NT2/D1 (cell line): ENCODE data around the gene GPRC5A.

Source experiments
- YY1 ChIP-seq: IDR thresholded peaks from 2 replicates; pipeline ENCODE4 v1.6.1; 2011; ENCODE audit not compliant: insufficient read length, insufficient read depth
- ZNF274 ChIP-seq: IDR thresholded peaks from 2 replicates; pipeline ENCODE4 v1.6.1; 2011; ENCODE audit warnings: mild to moderate bottlenecking, low read depth, low read length

DNA sequence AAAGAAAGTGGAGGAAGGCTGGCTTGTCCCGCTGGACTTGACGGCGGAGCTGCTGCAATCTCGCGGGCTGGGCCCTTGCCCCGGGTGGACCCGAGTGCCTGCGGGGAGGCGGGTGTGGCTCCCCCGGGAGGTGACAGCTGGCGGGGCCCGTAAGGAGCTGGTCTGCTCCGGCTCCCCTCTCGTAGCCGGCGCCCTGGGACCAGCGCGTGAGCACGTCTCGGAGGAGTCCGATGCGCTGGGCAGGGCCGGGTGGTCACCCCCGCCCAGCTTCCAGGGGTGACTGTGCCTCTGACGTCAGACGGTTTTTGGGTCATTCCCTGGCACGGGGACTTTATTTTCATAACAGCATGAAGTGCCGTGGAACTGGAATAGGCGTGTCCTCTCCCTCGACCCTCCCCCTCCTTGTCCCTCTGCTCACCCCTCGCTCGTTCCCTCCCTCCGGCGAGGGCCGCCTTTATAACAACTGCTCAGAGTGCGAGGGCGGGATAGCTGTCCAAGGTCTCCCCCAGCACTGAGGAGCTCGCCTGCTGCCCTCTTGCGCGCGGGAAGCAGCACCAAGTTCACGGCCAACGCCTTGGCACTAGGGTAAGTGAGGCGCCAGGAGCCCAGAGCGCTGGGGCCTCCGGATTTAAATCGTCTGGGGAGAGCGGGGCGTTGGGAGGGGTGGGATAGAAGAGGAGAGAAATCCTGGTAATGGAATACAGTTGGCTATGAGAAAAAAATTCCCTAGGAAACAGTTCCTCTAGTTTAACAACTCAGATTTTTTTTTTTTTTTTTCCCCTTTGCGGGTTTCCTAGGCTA is at the start of gene GPRC5A:
- TF ChIP-seq ZNF274, result no peak
- no peak for TF ChIP-seq YY1
